Effector memory CD4-positive, alpha-beta T cell (primary cell): ENCODE measurements around the gene SLC25A53.
"Not testable (repeated sequence)": the region's sequence is repeated elsewhere in the genome, so short reads cannot be mapped to it uniquely, and the experiment has no call there.

Experiments
- DNase-seq, 3 donors: peaks; one replicate each; pipeline ENCODE4 v3.0.0-alpha.2; 2020
- H3K27ac ChIP-seq: 2 replicates; pipeline ENCODE4 v1.7.0; 2013; ENCODE audit warnings: mild to moderate bottlenecking, low read length, moderate library complexity; ENCODE audit not compliant: insufficient read depth, poor library complexity, severe bottlenecking
- H3K27me3 ChIP-seq: replicated peaks from 2 replicates; pipeline ENCODE4 v1.7.0; 2013; ENCODE audit warnings: mild to moderate bottlenecking, low read length; ENCODE audit not compliant: insufficient read depth, control insufficient read depth, poor library complexity, severe bottlenecking
- H3K36me3 ChIP-seq: 2 replicates; pipeline ENCODE4 v1.7.0; 2013; ENCODE audit warnings: mild to moderate bottlenecking, low read length, moderate library complexity; ENCODE audit not compliant: control insufficient read depth, insufficient read depth
- H3K4me1 ChIP-seq: 2 replicates; pipeline ENCODE4 v1.7.0; 2013; ENCODE audit warnings: low read length, mild to moderate bottlenecking; ENCODE audit not compliant: control insufficient read depth, insufficient read depth, poor library complexity, severe bottlenecking
- H3K4me3 ChIP-seq: 2 replicates; pipeline ENCODE4 v1.7.0; 2013; ENCODE audit warnings: low read length, low read depth, mild to moderate bottlenecking; ENCODE audit not compliant: insufficient read depth, poor library complexity, severe bottlenecking
- H3K9me3 ChIP-seq: 2 replicates; pipeline ENCODE4 v1.7.0; 2013; ENCODE audit warnings: mild to moderate bottlenecking, low read length, moderate library complexity; ENCODE audit not compliant: control insufficient read depth

The SLC25A53 gene

GRCh38 chrX:104108955-104109354 lies 47.9 kb downstream of the SLC25A53 start:
- no peak overlapping the region for H3K27ac ChIP-seq
- DNase-seq, result no peak
- H3K9me3 ChIP-seq, result no peaks in the 10 kb centered on the region
- H3K4me3 ChIP-seq, result no peak overlapping the region
- no peaks in the 10 kb centered on the region for H3K36me3 ChIP-seq
- H3K27me3 ChIP-seq, result no peaks in the 10 kb centered on the region
- peaks cover 3% of the 10 kb centered on the region for H3K4me1 ChIP-seq

DNA sequence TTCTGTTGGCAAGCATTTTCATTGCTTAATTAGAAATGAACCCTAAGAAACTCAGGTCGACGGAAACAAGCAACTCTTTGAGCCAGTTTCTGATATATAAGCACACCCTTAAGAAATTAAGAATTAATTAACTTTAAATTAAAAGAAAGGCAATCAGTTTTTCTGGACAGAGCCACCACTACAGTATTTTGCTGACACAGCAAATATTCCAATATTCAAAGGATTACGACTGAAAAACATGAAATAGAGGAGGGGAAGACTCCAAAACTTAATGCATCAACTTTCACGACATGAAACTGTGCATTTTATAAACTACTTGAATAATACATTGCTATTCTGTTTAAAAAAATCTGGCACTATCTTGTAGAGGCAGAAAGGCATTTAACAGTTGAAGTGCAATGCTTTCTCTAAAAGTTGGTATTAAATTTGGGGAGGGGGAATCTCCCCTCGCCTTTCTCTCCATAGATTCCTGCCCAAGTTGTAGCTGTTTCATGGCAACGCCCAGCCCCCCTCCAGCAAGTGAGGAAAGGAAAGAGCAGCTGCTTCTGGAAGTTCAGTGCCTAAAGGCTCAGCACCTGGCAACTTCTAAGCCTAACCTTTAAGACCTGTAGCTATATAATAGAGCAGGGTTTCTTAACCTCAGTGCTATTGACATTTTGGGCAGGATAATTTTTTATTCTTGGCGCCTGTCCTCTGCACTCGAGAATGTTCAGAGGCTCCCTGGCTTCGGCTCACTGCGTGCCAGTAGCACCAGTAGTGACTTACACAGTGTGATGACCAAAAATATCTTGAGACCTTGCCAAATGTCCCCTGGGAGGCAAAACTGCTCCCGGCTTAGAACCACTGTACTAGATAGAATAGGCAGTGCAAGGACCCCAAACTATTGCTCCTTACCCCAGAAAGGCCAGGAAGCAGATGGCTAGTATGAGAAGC lies 51.2 kb downstream of the SLC25A53 start:
- Histone ChIP-seq H3K4me1 (peaks cover 3% of the 10 kb centered on the region), H3K9me3 (no peaks in the 10 kb centered on the region), H3K27me3 (no peaks in the 10 kb centered on the region), H3K4me3 (no peak overlapping the region), H3K27ac (no peak overlapping the region), H3K36me3 (no peaks in the 10 kb centered on the region)
- DNase-seq, result no peak

DNA sequence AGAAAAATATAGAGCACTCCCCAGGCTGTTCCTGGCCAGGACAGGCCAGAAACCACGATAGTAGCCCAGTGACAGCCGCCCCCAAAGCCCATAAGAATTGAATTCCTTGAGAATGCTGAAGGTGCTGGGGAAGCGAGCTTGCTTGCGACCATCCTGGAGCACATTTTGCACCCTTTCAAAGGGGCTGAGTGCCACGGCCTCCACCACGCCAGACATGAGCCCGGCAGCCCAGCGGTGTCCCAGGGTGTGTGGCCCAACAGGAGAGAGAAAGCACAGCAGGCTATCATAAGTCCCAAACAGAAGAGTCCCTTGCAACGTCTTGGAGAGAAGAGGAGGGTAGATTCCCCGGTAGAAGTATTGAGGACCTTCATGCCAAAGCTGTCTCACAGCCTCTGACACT lies 52.1 kb downstream of the SLC25A53 start:
- Histone ChIP-seq H3K27ac (no peak overlapping the region), H3K4me1 (no peaks in the 10 kb centered on the region), H3K27me3 (no peaks in the 10 kb centered on the region), H3K36me3 (no peaks in the 10 kb centered on the region), H3K4me3 (no peak overlapping the region), H3K9me3 (no peaks in the 10 kb centered on the region)
- DNase-seq, result no peak

GRCh38 chrX:104098919-104099318 lies 57.9 kb downstream of the SLC25A53 start:
- no peak overlapping the region for H3K4me3 ChIP-seq
- no peaks in the 10 kb centered on the region for H3K27me3 ChIP-seq
- H3K27ac ChIP-seq, result no peak overlapping the region
- H3K9me3 ChIP-seq, result no peaks in the 10 kb centered on the region
- H3K36me3 ChIP-seq, result no peaks in the 10 kb centered on the region
- no peaks in the 10 kb centered on the region for H3K4me1 ChIP-seq
- DNase-seq, result no peak

DNA sequence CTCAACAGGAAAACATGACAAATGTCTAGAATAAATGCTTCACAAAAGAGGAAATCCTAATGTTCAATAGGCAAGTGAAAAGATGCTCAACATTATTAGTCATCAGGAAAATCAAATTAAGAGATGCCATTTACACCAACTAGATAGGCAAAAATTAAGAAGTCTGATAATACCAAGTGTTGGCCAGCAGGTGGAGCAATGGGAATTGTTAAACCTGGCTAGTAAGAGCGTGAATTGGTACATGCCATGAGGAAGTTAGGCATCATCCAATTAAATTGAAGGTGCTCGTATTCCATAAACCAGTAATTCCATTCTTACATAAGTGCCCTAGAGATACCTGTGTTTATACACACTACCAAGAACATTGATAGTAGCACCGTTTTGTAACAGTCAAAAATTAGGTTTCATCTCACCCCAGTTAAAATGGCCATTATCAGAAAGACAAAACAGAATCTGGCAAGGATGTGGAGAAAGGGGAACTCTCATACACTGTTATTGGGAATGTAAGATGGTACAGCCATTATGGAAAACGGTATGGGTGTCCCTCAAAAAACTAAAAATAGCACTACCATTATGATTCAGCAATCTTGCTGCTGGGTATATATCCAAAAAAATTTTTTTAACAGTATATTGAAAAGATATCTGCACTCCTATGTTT lies 58.5 kb downstream of the SLC25A53 start:
- H3K36me3 ChIP-seq, result no peaks in the 10 kb centered on the region
- H3K27me3 ChIP-seq, result no peaks in the 10 kb centered on the region
- H3K4me3 ChIP-seq, result no peak overlapping the region
- H3K27ac ChIP-seq, result no peak overlapping the region
- DNase-seq, result peak in 2 of 3 donors; percentile 14 to 40
- H3K4me1 ChIP-seq, result no peaks in the 10 kb centered on the region
- H3K9me3 ChIP-seq, result no peaks in the 10 kb centered on the region

GRCh38 chrX:104085919-104086318 lies 70.9 kb downstream of the SLC25A53 start:
- no peak for DNase-seq
- H3K27ac ChIP-seq, result no peak overlapping the region
- no peaks in the 10 kb centered on the region for H3K4me1 ChIP-seq
- no peak overlapping the region for H3K4me3 ChIP-seq
- no peaks in the 10 kb centered on the region for H3K9me3 ChIP-seq
- H3K27me3 ChIP-seq, result no peaks in the 10 kb centered on the region
- H3K36me3 ChIP-seq, result no peaks in the 10 kb centered on the region

DNA sequence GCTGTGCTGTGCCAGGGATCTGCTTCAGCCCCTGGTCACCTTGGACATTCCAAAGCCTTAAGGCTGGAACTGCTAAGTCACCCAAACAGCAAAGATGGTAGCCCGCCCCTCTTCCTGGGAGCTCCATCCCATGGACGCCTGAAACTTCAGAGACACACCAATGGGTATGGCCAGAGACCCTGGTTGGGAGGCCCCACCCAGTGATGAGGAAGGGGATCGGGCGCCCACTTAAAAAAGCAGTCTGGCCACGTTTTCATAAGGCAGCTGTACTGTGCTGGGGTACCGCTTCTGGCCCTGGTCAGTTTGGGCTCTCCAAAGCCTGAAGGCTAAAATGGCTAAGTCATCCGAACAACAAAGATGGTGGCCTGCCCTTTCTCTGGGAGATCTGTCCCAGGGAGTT lies 71.3 kb downstream of the SLC25A53 start:
- no peak for DNase-seq
- Histone ChIP-seq H3K9me3 (no peaks in the 10 kb centered on the region), H3K4me3 (no peak overlapping the region), H3K36me3 (no peaks in the 10 kb centered on the region), H3K27ac (no peak overlapping the region), H3K27me3 (no peaks in the 10 kb centered on the region), H3K4me1 (no peaks in the 10 kb centered on the region)

DNA sequence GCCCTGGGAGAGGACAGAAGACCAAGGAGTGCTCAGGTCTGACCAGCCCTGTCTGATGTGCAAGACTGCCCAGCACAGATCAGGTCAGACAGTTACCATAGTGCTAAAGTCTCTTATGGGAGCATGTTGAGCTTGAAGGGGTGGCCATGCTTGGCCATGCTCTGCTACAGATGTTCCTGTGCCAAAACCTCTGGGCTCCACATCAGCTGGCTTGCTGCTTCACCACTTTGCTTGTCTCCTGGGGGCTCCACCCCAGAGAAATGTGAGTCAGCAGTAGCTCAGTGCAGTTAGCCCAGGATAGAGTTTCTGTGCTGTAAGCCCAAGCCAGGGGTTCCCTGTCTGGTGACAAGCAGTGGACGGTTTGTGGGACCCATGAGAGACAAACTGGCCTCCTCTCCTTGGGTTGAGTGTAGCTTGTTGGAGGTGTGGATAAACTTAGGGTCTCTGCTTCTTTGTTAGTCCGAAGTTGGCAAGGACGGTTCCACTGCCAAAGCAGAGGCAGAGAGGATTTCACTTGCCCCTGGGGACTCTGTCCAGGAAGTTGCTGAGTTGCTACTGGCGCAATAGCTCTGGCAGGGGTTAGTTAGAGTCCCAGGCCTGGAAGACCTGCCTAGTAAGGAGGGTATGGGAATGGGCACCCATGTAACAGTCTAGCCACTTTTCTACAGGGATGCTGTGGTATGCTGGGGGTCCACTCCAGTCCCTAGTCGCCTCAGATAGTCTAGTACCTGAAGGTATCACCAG lies 72.1 kb downstream of the SLC25A53 start:
- no peak for DNase-seq
- Histone ChIP-seq H3K27me3 (no peaks in the 10 kb centered on the region), H3K4me1 (no peaks in the 10 kb centered on the region), H3K9me3 (no peaks in the 10 kb centered on the region), H3K4me3 (no peak overlapping the region), H3K36me3 (no peaks in the 10 kb centered on the region), H3K27ac (no peak overlapping the region)

DNA sequence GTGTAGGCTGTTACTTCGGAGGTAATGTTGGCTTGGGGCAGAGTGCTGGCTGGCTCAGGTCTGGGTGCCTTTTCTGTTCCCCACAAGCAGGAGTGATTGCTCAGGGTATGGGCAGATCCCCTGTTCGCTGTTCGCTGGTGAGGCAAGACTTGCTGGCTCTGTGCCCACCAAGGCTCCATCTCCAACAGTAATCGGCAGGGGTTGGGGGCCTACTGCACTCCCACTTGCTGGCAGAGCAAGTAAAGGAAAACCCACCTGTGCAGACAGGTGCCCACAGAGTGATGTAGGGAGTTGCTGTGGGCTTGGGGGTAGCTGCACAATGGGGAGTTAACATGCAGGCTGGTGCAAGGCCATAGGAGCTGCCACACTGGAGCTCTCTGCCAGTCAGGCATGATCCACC lies 72.7 kb downstream of the SLC25A53 start:
- DNase-seq, result no peak
- H3K27ac ChIP-seq, result no peak overlapping the region
- no peak overlapping the region for H3K4me3 ChIP-seq
- H3K36me3 ChIP-seq, result no peaks in the 10 kb centered on the region
- H3K4me1 ChIP-seq, result no peaks in the 10 kb centered on the region
- H3K27me3 ChIP-seq, result no peaks in the 10 kb centered on the region
- no peaks in the 10 kb centered on the region for H3K9me3 ChIP-seq

GRCh38 chrX:104077854-104078253 lies 79.0 kb downstream of the SLC25A53 start:
- H3K27me3 ChIP-seq, H3K4me3 ChIP-seq, H3K9me3 ChIP-seq, H3K4me1 ChIP-seq, H3K27ac ChIP-seq, H3K36me3 ChIP-seq, DNase-seq: not testable (repeated sequence)
